ENCODE data around the gene CFAP57.

CFAP57 gene

GRCh38 chr1:43171312-43171875 is 736 bp upstream of the CFAP57 start:
- TF ChIP-seq, protein P1, sequence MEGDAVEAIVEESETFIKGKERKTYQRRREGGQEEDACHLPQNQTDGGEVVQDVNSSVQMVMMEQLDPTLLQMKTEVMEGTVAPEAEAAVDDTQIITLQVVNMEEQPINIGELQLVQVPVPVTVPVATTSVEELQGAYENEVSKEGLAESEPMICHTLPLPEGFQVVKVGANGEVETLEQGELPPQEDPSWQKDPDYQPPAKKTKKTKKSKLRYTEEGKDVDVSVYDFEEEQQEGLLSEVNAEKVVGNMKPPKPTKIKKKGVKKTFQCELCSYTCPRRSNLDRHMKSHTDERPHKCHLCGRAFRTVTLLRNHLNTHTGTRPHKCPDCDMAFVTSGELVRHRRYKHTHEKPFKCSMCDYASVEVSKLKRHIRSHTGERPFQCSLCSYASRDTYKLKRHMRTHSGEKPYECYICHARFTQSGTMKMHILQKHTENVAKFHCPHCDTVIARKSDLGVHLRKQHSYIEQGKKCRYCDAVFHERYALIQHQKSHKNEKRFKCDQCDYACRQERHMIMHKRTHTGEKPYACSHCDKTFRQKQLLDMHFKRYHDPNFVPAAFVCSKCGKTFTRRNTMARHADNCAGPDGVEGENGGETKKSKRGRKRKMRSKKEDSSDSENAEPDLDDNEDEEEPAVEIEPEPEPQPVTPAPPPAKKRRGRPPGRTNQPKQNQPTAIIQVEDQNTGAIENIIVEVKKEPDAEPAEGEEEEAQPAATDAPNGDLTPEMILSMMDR (IDR thresholded peaks at IDR 0.05; ENCODE audit: borderline replicate concordance, insufficient read depth, low read depth, low read length) = no peak
- H3K4me3 ChIP-seq (ENCODE audit: low read depth, low read length) = peak overlapping the region; percentile 95

DNA sequence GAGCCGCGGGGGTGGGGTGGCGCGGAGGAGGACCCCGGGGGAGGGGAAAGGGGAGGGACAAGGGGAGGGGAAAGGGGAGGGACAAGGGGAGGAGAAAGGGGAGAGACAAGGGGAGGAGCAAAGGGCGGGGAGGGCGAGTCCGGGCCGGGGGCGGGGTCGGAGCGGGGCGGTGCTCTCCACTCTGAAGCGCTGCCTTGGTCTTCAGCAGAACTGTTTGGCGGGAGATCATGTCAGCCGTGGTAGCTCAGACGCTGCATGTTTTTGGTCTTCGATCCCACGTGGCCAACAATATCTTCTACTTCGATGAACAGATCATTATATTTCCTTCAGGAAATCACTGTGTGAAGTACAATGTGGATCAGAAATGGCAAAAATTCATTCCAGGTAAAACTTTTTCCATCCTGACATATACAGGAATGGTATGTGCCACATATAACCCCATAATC is 420 bp downstream of the CFAP57 start:
- H3K4me3 ChIP-seq (ENCODE audit: low read depth, low read length) = peak overlapping the region; percentile 95
- TF ChIP-seq, protein P1 (IDR thresholded peaks at IDR 0.05; ENCODE audit: borderline replicate concordance, insufficient read depth, low read depth, low read length) = no peak

- H3K4me3 ChIP-seq (ENCODE audit: low read depth, low read length) = no peak overlapping the region
- TF ChIP-seq, protein P1 (IDR thresholded peaks at IDR 0.05; ENCODE audit: borderline replicate concordance, insufficient read depth, low read depth, low read length) = no peak
These were observed 2.7 kb downstream of the CFAP57 start for GRCh38 chr1:43174873-43175272.

- H3K4me3 ChIP-seq (ENCODE audit: low read depth, low read length) = no peak overlapping the region
- TF ChIP-seq, protein P1 (IDR thresholded peaks at IDR 0.05; ENCODE audit: borderline replicate concordance, insufficient read depth, low read depth, low read length) = no peak
These were observed 5.6 kb downstream of the CFAP57 start for GRCh38 chr1:43177691-43178090.

- no peak overlapping the region for H3K4me3 ChIP-seq (ENCODE audit: low read depth, low read length)
- TF ChIP-seq, protein P1 (IDR thresholded peaks at IDR 0.05; ENCODE audit: borderline replicate concordance, insufficient read depth, low read depth, low read length) = no peak
These were observed 12.3 kb downstream of the CFAP57 start for GRCh38 chr1:43184388-43184787.

- no peak overlapping the region for H3K4me3 ChIP-seq (ENCODE audit: low read depth, low read length)
- TF ChIP-seq, protein P1 (IDR thresholded peaks at IDR 0.05; ENCODE audit: borderline replicate concordance, insufficient read depth, low read depth, low read length) = no peak
These were observed 12.9 kb downstream of the CFAP57 start for GRCh38 chr1:43184995-43185394.

GRCh38 chr1:43188106-43188505 is 16.0 kb downstream of the CFAP57 start:
- TF ChIP-seq, protein P1 (IDR thresholded peaks at IDR 0.05; ENCODE audit: borderline replicate concordance, insufficient read depth, low read depth, low read length) = no peak
- no peak overlapping the region for H3K4me3 ChIP-seq (ENCODE audit: low read depth, low read length)
